ENCODE measurements around the gene DPP9.

The DPP9 gene

DNA sequence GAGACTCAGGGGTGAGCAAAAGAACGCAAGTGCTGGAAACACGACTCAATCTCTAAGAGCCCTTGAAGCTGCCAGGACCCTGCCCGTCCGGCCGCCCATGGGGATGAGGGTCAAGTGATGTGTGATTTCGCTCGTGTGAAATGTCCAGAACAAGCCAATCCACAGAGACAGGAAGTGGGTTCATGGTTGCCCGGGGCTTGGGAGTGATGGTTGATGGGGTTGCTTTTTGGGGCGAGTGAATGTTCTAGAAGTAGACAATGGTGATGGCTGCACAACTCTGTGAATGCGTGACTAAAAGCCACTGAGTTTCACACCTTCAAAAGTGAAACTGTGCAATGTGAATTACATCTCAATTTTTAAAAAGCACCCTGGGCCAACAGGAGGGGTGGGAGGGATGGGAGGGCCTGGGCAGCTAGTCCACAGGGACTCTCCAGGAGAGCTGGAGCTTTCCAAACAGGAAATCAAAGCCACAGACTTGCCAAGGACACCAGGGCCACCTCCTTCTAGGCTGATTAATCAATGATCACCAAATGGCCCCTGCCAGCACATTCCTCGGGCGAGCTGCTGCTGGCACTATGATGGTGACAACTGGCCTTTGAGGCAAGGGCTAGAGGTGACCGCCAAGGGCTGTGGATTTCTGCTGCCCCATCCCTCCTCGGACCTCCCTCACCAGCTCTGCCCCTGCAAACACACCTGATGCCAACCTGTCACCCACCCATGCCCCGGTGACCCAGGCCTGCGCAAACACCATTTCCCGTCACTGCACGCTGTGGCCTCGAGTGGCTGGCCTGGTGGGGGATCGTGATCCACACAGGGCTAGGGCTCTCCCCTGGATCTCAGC lies 14.0 kb downstream of the DPP9 start:
- DNase-seq (ENCODE audit: low read depth in 2 of 2): no peak

DNA sequence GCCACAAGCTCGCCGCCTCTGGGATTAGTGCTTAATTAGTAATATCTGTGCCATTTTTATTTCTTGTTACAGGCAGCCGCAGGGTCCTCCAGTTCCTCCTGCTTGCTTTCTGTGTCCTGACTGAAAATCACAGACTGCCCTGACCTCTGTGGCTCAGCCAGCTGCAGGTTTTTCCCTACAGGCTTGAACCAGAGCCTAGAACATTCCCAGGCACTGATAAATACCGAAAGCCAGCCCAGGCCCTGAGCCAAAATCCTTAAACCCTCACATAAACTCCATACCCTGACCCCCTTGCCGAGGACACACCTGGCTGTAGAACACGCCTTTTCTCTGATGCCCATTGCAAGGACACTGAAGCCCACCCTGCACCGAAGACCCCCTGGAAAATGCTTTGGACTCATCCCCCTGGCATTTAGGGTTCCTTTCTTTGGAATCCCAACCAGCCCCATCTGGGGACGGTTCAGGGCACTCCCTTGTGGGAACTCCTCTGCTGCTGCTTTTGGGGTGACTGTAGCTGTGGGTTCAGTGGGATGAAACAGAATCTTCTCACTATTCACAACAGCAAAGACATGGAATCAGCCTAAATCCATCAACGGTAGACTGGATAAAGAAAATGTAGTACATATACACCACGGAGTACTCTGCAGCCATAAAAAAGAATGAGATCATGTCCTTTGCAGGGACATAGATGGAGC lies 15.5 kb downstream of the DPP9 start:
- no peak for DNase-seq (ENCODE audit: low read depth in 2 of 2)

DNA sequence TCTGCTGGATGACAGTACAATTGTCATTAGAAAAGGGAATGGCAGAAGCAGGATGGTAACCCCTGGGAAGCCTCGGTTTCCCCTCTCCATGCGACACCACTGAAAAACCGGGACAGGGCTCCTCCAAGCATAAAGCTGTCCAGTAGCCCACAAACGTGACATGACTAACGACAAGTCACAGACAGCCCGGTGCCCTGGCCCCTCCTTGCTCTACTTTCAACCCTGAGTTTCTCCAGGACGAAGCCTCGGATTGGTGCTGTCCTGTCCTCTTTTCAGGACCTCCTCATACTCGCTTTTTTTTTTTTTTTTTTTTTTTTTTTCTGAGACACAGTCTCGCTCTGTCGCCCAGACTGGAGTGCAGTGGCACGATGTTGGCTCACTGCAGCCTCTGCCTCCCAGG lies 16.3 kb downstream of the DPP9 start:
- DNase-seq (ENCODE audit: low read depth in 2 of 2): no peak

DNA sequence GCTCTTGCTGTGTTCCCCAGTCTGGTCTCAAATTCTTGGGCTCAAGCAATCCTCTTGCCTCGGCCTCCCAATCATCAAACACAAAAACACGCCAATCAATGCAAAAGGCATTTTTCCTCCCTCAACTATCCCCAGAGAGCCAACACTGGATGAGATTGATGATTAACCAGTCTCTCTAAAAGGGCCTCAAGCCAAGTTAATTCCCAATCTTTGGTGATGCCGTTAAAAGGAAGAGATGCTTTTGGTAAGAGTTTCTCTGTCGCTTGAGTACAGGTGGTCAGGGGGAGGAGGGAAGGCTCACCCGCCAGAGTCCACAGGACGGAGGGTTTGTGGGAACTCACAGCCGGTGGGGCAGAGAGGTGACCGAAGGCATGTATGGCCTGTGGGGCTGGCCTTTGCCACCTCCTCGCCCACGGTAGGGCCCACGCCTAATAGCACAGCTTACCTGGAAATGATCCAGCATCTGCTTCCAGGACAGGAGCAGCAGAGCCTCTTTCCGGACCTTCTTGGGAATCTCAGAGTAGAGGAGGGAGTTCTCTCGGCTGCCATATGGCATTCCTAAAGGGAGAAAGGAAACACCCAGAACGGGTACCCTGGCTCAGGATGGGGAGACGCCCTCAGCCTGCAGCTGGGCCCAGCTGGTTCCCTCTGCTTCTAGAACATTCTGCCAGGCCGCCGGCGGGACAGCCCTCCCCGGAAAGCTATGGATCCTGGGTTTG lies 18.1 kb downstream of the DPP9 start:
- no peak for DNase-seq (ENCODE audit: low read depth in 2 of 2)

DNA sequence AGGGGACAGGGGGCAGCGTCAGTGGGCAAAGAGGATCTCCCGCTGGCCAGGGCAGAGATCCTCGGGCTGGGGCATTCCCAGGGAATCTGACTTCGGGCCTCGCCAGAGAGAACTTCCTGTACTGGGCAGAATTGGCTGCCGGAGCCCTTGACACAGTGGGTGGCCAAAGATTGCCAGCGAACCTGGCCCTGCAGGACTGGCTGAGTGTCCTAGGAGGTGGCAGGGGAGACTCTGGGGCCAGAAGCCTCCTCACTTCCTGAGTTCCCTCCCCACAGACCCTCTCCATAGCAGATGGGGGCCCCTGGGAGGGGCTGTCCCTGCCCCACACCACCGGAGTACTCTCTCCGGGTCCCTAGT lies 19.3 kb downstream of the DPP9 start:
- DNase-seq (ENCODE audit: low read depth in 2 of 2): no peak

DNA sequence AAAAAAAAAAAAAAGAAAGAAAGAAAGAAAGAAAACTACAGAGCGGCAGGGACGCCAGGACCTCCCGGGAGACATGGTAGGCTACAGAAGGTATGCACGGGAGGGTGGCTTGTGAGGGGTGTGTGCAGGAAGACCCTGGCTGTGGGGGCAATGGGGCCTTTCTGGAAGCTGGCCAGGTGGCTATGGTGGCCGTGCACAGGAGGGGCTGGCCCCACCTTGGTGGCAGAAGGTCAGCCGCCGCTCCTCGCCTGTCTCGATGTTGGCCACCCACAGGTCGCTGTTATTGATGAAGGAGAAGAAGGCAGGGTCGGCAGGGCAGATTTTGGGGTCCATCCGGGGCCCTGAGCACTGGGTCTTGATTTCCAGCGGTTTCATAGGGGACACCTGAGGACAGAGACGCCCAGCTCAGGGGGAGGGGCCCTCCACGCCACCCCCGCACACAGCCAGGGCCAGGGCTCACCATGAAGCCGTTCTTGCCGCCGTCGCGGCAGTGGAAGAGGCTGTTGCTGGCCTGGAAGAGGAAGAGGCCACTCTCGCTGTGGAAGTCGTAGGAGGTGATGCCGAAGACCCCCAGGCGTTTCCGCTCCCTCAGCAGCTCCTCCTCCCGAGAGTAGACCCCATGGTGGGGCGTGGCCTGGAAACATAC lies 19.8 kb downstream of the DPP9 start:
- no peak for DNase-seq (ENCODE audit: low read depth in 2 of 2)

DNA sequence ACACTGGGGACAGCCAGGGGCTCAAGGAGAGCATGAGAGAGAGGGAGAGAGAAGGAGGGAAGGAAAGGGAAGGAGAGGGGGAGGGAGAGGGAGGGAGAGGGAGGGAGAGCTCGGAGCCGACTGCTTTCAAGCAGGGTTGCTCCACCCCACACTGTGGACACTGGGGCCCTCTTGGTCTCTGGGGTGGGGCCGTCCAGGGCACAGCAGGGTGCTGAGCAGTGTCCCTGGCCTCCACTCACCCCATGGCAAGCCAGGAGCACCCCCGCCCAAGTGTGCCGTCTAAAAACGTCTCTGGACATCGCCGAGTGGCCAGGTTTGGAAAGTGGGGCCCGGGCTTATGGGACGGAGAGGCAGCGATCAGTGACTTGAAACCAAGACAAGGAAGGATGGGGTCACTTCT lies 20.9 kb downstream of the DPP9 start:
- DNase-seq (ENCODE audit: low read depth in 2 of 2): no peak

DNA sequence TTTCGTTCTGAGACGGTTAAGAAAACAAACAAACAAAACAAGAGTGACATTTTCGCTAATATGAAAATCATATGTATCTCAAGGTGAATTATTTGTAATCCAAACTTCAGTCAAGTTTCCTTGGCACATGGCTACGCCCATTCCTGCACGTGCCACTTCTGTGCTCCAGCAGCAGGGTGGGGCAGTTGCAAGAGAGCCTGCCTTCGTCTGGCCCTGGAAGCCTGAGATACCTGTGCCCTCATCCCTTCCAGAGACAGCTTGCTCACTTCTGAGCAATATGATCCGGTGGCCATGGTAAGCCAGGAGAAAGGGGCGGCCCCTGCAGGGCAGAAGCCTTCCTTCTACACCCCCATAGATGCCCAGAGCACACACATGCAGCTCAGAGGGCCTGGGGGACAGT lies 22.1 kb downstream of the DPP9 start:
- DNase-seq (ENCODE audit: low read depth in 2 of 2): no peak

DNA sequence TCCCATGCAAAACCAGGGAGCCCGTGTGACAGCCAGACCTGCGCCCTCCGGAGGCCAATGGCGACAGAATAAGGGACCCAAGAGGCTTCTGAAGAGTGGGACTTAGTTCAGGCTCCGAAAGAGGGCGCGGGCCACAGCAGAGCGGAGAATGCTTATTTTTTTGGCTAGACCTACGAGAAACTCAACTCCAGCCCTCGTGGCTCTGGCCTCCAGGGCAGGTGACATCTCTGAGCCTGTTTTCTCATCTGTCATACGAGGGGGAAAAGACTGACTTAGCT lies 23.0 kb downstream of the DPP9 start:
- no peak for DNase-seq (ENCODE audit: low read depth in 2 of 2)

DNA sequence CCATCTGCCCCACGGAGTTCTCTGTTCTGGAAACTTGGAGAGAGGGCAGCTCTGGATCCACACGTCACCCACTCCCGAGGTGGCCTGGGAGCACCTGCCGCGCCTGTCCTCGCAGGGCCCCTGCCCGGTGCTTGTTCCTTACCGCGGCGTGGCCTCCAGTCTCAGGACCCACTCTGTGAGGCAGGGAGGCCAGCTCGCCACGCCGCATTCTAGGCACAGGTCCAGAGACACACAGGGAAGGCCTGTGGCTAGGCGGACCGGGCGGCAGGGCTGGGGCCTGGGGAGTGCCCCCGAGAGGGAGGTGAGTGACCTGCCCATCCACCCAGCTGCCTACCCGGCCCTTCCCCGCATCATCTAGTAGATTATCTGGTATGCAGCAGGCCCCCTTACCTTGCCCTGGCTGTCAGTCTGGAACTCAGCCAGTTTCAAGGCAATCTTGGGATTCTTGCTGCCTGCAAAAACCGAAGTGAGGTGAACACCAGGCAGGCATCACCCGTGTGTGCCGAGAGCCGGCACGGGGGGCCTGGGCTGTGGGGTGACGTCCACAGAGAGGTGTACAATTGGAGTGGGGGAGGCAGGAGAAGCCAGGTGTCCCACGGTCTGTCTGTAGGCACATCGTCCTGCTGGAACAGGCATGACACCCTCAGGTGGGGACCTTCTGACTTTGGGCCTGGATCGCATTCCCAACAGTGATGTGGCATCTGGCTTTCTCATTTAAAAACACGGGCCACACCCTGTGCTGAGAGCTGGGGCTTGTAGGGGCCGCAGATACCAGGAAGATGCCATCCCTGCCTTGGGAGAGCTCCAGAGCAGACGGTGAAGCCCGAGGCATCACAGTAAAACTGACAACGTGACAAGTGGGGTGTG lies 23.6 kb downstream of the DPP9 start:
- DNase-seq (ENCODE audit: low read depth in 2 of 2): no peak

DNA sequence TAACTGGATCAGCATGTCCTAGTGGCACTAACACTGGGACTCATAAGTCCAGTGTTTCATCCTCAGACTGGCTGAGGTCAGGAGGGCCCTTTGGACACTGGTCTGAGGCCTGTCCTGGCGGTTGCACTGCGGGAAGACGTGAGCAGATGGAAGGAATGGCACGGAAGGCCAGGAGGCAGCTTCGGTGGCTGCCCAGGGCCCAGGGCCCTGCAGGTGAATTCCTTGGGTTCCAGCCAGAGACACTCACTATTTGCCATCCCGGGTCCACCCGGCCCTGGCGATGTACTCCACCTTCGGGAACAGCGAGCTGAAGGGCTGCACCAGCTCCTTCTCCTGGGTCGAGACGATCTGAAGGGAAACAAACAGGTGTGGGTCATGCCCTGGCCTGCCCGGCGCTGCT lies 26.3 kb downstream of the DPP9 start:
- no peak for DNase-seq (ENCODE audit: low read depth in 2 of 2)

DNA sequence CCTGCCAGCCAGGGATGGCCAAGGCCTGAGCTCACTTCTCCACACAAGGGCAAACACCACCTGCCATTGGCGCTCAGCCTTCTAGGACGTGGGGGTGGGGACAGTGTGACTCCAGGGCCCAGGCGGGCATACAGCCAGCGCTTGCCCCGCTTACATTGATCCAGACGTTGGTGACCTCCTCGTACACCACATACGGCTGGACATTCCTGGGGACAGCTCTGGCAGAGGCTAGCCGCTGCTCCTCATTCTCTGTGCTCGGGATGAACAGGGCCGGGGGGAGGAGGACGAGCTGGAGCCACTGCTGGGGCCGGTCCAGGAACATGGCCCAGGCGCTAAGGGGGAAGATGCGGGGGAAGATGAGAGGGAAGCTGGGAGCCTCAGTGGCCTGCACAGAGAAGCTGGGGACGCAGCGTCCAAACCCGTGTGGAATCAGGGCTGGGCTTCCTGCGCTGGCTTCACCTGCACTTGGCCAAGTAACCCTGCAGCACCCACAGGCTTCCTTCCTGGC lies 28.4 kb downstream of the DPP9 start:
- DNase-seq (ENCODE audit: low read depth in 2 of 2): no peak

DNA sequence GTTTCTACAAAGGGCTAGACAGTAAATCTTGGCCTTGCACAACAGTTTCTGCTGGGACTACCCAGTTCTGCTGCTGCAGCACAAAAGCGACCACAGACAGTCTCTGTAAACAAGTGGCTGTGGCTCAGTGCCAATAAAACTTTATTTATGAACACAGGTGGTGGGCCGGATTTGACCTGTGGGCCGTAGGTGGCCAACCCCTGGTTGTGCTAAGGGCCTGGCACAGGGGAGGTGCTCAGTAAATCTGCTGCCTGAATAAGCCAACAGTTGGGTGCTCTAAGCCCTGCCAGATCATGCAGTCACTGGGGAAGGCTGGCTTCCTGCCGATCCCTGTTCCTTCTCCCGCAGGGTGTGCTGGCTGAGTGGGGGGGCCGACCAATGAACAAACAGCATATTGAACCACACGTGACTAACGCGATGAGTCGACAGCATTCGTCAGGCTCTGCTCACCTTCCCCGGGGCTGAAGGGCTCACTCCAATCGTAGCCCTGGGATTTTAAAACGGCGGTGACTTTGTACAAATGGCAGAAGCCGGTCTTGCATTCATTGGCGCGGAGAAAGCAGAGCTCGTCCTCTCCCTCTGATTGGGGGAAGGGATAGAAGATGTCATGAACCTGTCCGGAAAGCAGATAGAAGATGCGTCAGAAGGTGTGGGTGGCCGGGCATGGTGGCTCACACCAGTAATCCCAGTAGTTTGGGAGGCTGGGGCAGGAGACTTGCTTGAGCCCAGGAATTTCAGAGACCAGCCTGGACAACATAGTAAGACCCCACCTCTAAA lies 29.2 kb downstream of the DPP9 start:
- DNase-seq (ENCODE audit: low read depth in 2 of 2): no peak

DNA sequence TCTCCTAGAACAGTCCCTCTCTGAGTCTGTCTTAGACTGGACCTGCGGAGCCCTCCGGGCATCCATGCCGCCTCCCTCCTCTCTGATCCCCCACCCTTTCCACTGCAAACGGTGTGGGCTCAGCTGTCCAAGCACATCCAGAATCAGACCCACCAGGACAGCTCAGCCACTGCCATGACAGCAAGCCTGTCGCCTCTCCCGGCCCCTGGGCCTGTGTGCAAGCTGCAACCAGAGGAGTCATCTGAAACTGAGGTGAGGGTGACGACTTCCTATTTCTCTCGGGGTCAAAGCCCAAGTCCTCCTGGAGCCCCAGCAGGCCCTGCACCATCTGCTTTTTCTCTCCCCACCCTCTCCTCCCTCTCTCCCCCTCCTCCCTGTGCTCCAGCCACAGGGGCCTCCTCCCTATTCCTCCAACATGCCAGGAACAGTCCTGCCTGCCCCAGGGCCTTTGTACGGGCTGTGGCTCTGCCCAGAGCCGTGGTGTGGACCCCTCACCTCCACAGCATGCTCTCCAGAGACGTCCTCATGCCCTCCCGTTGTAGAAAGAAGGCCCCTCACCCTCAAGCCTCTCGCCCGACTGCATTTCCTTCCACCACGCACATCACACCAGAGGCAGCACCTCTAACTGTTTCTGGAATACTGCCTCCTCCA lies 30.0 kb downstream of the DPP9 start:
- no peak for DNase-seq (ENCODE audit: low read depth in 2 of 2)

DNA sequence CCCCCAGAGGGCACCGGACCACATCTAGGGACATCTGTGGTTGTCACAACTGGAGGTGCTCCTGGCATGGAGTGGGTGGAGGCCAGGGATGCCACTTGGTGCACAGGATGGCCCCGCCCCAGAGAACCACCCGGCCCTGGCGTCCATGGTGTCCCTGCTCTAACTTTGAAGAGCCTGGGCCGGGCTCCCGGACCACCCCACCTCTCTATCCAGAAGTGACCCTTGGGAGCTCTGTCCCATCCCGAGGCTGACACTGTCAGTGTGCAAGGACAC lies 30.6 kb downstream of the DPP9 start:
- DNase-seq (ENCODE audit: low read depth in 2 of 2): no peak

DNA sequence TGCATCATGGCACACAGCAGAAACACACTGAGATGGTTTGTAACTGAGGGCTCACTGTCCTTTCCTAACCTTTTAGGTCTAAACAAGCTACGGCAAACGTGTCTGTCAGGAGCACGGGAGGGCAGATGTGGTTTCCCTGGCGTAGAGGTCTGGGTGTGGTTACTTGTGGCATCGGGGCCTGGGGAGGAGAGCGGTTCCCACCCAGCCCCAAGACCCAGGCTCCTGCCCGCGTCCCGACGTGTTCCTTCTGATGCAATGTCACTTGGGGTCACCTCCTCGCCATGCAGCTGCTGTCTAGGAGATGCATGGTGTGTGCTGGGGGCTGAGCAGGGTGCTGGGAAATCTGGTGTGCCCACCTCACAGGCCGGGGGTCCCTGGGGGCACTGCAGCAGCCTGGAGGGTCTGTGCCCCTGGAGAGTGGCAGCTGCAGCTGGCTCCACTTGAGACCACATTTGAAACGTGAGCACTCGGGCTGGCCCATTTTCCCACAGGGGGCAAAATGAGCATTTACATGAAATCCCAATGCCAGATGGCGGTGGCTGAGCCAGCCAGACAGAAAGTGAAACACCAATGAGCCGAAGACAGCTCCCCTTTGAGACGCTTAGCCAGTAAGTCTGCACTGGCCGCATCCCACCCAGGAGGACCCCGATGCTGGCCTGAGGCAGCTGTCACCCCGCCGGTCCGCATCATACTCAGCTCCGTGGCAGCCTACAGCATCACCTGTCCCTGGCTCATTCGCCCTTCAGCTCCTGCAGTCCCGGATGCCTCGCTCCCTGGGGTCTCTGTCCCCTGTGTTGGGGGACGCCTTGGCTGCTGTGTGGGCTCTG lies 31.2 kb downstream of the DPP9 start:
- DNase-seq (ENCODE audit: low read depth in 2 of 2): no peak

DNA sequence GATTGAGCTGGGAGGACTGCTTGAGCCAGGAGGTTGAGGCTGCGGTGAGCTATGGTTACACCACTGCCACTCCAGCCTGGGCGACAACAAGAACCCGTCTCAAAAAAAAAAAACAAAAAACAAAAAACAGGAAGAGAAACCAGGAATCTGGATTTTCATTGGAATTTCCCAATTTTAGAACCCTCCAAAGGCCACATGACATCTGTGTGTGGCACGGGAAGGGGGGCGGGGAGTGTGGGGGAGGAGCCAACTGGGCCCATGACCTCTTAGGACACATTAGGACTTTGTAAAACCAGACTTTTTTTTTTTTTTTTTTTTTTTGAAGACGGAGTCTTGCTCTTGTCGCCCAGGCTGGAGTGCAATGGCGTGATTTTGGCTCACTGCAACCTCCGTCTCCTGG lies 32.3 kb downstream of the DPP9 start:
- no peak for DNase-seq (ENCODE audit: low read depth in 2 of 2)

DNA sequence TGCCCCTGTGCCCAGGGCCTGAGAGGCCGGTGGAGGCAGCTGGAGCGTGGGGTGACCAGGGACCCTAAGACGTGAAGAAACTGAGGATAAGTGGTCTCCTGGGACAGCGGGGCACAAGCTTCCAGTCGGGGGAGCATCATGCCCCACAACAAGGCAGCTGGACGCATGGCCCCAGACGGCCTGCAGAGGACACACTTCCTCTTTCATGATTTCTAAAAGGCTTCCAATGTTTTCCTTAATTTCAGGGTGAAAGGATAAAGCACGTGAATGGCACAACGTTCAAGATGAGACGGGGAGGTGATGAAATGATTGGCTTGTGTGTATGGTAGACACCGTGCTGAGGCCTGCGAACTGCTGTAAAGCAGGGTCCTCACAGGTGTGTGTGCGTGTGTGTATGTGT lies 33.3 kb downstream of the DPP9 start:
- no peak for DNase-seq (ENCODE audit: low read depth in 2 of 2)

DNA sequence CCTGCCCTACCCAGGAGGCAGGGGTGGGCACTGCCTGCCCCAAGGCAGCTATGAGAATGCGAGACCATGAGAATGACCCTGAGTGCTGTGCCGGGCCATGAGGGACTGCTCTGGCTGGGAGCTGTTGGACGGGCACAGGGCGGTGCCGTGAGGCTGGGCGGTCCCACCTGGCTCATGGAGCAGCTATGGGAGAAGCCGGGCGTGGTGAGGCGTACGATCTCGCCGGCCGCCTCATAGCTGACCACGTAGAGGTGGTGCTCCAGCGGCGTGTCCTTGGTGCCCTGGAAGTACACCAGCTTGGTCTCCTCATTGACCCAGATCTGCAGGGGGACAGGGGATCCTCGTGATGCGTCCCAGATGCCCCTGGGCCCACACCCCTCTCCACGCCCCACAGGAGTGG lies 34.2 kb downstream of the DPP9 start:
- DNase-seq (ENCODE audit: low read depth in 2 of 2): no peak

DNA sequence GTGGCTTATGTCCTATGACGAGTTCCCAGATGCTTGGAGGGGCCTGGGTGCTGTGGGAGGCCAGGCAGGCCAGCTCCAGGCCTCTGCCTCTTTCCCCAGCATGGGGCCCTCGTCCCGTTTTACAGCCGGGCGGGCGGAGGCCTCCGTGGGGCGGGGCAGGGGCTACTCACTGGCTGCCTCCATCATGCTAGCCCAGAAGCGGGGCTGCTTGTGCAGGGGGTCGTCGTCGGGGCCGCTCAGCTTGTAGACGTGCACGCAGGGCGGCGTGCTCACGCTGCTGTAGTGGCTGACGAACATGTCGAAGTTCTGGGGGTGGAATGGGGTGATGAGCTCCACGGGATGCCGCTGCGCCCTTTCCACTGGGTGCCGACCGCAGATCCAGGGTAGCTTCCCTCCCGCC lies 35.1 kb downstream of the DPP9 start:
- no peak for DNase-seq (ENCODE audit: low read depth in 2 of 2)

Data from stimulated activated CD8-positive, alpha-beta memory T cell treated with anti-CD3 and anti-CD28 coated beads, Interleukin-15, amount 100 ng/mL, for 4 hours (primary cell).